Activated CD8-positive, alpha-beta memory T cell treated with anti-CD3 and anti-CD28 coated beads, Interleukin-2, amount 50 U/mL, for 48 hours (primary cell): ENCODE measurements around the gene TFPT.

Experiments used
- DNase-seq: peaks from one replicate; pipeline ENCODE4 v3.0.0-alpha.2; 2020

The TFPT gene

GRCh38 chr19:54148158-54148557, 32.7 kb upstream of the TFPT start:
- no peak for DNase-seq

- no peak for DNase-seq
Measured at GRCh38 chr19:54147676-54148075, 32.2 kb upstream of the TFPT start.

- DNase-seq, result no peak
Measured at GRCh38 chr19:54145541-54146158, 30.2 kb upstream of the TFPT start.

GRCh38 chr19:54142166-54142780, 26.8 kb upstream of the TFPT start:
- DNase-seq, result no peak

GRCh38 chr19:54141356-54141755, 25.9 kb upstream of the TFPT start:
- DNase-seq, result no peak

GRCh38 chr19:54138489-54139256, 23.2 kb upstream of the TFPT start:
- DNase-seq, result peak; percentile 72

DNA sequence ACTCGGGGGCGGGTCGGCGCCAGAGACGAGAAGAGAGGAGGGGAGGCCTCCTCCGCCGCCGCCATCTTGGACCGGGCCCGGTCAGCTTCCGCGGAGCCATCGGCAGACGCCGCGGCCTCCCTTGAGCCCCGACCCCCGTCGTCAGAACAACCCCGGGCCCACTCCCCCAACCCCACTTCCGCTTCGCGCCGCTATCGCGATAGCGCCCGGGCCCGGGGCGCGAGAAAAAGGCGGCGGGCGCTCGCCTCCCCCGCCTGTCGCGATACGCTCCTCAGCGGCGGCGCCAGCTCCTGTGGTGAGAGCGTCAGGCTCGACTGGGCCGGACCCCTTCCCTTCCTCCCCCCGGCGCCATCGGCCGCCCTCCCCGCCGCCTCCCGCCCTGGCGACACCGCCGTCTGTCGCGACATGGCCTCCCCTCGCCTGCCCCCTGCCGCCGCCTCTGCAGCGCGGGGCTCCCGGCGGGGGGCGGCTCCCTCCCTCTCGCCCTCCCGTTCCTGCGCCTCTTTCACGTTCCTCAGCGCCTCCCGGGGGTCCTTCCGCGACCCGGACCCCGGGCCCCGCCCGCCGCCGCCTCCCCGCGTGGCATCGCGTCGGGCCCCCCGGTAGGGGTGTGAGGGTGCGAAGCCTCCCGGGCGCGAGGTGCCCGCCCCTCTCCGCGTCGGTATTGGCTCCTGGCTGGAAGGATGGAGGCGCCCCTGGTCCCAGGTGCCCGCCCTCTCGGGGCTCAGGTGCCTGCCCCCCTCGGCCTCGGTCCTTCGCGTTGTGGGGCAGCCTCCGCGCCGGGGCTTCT, 22.4 kb upstream of the TFPT start, which contains the start of gene CNOT3:
Gene CNOT3, plus strand, starts transcription at position 64 of the 790 bp plus-strand sequence. CDS start 5,217 bp downstream, outside the sequence.
- DNase-seq, result peak; percentile 71

DNA sequence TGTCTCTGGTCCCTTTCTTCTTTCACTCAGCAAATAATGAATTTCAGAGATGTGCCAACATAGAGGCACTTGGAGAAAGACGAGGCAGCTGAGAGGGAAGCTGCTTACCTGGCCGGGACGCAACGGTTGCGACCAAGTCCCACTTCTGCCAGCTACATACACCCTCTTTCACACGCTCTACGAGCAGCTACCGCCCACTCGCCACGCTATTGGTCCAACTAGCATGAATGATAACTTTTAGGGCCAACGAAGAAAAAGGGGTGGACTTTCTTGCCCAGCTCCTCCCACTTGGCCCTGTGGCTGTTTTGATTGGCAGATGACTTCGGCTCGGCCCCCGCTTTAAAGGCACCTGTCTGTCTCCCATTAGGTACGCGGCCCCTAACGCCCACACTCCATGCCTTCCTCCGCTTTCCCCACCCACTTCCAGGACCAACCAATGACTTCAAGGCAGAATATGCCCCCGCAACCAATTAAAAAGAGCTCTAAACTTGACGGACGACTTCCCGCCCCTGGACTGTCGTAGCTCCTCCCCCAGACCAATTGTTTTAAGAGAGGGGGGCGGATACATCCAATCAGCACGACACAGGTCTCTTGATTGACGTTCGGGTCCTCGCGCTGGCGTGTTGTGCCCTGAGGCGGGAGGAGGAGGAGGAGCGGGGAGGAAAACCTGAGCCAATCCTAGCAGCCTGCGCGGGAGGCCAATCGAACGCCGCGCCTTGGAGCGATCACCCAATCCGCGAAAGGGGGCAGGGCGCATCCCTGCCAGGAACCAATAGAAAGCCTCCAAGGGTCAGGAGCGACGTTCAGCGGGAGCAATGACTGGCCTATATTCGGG, 21.6 kb upstream of the TFPT start:
- peak; percentile 97 for DNase-seq

GRCh38 chr19:54136086-54136863, 20.8 kb upstream of the TFPT start:
- DNase-seq, result no peak

GRCh38 chr19:54133957-54134590, 18.6 kb upstream of the TFPT start:
- no peak for DNase-seq

DNA sequence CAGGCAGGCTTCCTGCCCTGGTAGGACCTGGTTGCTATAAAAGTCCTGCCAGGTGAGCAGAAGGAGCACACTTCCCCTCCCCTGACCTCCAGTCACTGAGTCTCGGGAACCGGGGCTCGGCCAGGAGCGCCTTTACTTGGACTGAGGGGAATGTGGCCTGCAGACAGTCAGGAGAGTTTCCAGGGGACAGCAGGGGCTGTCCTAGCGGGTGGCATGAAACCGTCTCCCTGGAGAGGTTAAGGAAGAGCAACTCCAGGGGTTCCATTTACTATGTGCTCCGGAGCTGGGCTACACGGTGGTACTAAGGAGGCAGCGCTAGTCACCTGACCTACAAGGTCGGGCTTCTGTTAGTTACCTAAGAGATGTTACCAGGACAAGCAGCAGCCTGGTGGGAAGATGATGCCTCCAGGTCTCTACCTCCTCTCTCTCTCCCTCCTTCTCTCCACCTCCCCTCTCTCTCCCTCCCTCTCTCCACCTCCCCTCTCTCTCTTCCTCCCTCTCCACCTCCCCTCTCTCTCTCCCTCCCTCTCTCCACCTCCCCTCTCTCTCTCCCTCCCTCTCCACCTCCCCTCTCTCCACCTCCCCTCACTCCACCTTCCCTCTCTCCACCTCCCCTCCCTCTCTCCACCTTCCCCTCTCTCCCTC, 18.0 kb upstream of the TFPT start:
- no peak for DNase-seq

- no peak for DNase-seq
Measured at GRCh38 chr19:54129617-54129996, 14.2 kb upstream of the TFPT start.

- no peak for DNase-seq
Measured at GRCh38 chr19:54128796-54129616, 13.5 kb upstream of the TFPT start.

DNA sequence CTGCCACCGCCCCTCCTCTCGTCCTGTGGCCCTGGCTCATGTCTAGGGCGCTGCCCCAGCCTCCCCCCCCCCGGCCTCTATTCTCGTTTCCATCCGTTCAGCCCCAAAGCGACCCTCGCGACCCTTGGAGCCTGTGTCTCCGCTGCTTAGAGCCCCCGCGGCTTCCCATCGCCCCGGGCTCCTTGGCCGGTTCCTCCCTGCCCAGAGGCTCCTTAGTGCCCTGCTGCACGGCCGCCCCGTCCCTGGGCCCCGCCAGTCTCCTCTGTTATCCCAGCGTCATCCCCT, 12.9 kb upstream of the TFPT start:
- DNase-seq, result no peak

DNA sequence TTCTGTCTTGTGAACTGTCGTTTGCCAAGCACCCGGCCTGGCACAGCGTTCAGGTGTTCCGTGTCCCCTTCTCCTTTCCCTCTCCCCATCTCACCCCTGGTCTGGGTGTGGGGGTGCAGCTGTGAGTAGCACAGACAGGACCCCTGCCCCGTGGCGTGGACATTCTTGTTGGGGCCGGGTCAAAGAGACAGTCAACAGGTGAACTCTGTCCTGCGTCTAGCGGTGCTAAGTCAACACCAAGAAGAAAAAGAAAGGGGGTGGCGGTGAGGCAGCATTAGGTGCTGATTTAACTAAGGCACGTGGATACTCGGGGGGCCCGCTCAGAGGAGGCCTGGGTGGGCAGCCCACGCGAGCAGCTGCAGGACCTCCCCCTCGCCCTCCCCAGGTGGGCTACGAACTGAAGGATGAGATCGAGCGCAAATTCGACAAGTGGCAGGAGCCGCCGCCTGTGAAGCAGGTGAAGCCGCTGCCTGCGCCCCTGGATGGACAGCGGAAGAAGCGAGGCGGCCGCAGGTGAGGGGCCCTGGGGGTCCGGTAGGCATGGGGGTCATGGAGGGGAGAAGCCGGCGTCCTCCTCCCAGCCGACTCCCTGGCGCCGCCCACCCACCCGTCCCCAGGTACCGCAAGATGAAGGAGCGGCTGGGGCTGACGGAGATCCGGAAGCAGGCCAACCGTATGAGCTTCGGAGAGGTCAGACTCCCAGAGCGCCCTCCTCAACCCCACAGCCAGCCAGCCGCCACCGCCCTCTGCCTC, 12.4 kb upstream of the TFPT start:
- DNase-seq, result no peak

DNA sequence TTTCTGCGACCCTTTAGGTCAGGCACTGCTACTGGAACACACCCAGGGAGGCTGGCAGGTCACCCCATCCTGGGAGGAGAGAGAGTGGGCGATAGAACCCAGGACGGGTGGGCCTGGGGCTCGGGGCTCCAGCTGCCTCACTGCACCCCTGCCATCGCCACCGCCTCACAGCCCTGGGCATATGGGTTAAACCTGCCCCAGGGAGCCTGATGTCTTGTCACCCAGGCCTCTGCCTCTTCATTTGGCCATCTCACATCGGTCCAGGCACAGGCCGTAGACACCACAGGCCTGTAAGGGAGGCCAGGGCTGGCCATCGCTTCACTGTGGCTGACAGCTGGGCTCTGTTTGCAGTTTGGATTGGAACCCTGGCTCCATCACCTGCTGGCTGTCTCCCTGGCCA, 10.3 kb upstream of the TFPT start:
- no peak for DNase-seq

DNA sequence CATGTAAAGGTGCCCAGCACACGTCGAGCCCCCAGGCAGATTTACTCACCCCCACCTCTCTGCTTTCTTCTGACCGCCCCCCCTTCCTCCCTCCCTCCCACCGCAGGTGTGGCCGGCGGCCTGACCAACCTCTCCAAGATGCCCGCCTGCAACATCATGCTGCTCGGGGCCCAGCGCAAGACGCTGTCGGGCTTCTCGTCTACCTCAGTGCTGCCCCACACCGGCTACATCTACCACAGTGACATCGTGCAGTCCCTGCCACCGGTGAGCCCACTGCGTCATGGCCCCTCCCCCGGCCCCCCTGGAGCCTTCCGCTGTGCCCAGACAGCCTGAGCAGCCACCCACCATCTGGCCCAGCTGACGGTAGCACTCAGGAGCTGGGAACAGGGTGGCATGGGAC, 8.9 kb upstream of the TFPT start:
- DNase-seq, result no peak

- DNase-seq, result no peak
Measured at GRCh38 chr19:54123682-54124081, 8.2 kb upstream of the TFPT start.

DNA sequence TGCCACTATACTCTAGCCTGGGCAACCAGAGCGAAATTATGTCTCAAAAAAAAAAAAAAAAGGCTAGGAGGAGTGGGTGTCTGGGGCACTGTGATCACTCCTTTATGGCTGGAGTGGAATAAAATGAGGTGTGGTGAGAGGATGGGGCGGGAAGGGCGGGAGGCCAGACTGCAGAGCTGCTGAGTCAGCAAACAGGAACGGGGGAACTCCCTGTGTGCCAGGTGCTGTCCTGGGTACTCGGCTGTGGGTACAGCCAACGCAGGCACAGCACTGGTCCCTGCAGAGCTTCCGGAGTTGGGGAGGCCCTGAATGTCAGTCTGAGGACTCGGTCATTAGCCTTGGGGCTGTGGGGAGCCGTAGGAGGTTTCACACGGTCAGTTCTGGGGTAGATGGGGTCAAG, 5.8 kb upstream of the TFPT start:
- DNase-seq, result no peak
